M059J (cell line): ENCODE measurements around the gene AAMP. TPM values are rescaled to one million over a fixed set of nuclear protein-coding genes. Genes with fewer than 3 reads are reported as not detected.

Experiments
- DNase-seq: peaks from one replicate; pipeline ENCODE4 v3.0.0-alpha.2; 2012; ENCODE audit warnings: low read depth
- total RNA-seq: library from RNA; depleted of rRNA; stranded (reverse); fragments of >200 nt; shearing (Covaris generic); gene quantifications from 2 replicates; pipeline ENCODE4 v1.2.3, GENCODE V29; 2014

Gene AAMP
- total RNA-seq, 1 experiment from 2014 or later: 153 TPM

DNA sequence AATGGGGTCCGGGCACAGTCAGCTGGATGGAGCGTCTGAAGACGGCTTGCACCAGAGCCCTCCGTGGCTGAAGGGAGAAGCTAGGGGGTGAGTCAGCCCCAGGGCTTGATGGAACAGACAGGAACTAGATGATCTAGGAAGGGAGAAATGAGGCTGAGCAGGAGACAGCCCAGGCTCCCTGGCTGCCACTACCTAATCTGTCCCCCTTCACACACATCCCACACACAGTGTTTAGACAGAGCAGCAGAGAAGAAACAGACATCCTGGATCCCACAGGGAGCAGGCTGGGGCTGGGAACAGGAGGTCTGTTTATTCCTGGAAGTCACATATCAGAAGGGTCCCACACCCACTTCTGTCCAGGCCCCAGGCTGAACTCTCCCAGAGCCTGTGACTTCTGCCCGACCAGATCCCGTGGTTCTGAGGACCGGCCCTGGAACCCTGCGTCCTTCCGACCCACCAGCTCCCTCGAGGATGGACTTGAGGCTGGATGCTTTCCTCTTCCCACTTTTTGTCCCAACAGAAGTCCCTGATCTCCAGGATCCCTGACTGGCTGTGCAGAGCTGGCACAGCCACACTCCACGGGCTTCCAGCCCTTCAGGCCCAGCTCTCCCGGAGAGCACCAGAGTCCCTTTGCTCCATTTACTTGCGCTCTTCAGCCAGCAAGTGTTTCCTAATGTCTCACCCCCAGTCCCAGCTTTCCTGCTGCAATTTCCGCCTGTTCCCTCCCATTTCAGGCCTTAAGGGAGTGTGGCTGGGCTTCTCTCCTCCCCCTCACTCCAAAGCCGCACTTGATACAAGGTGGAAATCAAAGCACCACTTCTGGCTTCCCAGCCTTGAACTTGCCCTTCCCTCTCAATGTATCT, 10.6 kb downstream of the AAMP start:
- DNase-seq: peak; percentile 46

DNA sequence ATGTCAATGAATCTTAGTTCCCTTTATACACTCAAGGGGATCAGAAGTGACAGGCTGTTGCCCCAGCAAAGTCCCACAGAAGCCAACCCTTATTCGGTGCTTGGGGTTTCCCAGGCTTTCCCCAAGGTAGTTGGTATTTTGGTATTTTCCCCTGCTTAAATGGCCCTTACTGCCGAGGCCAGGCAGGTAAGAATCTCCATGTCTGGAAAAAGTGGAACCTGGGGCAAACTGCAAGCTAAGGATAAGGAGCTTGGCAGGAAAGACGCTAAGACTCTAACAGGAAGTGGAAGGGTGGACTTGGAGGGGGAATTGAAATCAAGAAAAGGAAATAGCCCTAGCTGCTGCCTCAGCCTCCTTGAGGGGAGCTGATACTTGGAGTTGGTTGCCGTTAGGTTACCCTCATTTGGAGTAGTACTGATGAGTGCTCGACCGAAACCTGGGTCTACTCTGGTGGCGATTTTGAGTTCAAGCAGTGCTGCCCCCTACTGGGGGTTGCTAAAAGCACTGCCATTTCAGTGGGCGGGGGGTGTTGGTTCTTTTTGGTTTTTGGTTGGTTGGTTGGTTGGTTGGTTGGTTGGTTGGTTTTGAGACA, 12.5 kb downstream of the AAMP start:
- peak; percentile 7 for DNase-seq

DNA sequence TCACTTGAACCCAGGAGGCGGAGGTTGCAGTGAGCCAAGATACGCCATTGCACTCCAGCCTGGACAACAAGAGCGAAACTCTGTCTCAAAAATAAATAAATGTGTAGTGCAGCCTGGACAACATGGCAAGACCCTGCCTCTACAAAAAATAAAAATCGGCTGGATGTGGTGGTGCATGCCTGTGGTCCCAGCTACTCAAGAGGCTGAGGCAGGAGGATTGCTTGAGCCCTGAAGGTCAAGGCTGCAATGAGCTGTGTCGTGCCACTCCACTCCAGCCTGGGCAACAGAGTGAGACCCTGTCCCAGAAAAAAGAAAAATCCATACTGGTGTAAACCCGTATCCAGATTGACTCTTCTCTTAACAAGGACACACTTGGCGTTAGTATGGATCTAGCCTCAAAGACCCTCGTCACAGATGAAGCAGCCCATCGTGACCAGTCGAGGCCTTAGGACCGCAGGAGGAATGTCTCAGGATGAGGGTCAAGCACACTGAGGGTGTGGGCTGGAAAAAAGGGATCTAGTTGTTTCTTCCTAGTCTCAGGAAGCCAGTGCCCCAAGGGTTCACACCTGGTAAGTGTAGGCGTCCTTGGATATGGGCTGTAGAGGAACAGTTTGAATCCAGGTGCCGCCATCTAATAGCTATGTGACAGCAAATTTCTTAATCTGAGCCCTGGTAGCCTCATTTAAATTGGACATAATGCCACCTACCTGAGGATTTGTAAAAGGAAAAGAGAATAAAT, 13.2 kb downstream of the AAMP start:
- no peak for DNase-seq

DNA sequence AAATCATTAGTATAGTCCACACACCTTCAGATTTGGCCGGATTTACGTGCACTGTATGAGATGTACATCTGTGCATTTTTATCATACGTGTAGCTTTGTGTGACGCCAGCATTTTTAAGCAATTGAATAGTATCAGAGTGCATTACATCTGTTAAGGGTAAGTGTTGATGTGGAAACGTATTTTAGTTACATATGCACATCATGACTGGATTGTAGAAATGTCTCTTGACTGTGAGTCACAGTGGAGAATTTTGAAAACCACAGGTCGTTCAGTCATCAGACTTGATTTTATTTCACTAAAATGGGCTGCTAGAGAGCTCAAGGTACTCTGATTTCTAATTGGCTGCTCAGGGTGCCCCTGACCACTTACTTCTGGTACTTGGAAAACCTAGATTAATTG, 14.5 kb downstream of the AAMP start:
- peak; percentile 8 for DNase-seq

DNA sequence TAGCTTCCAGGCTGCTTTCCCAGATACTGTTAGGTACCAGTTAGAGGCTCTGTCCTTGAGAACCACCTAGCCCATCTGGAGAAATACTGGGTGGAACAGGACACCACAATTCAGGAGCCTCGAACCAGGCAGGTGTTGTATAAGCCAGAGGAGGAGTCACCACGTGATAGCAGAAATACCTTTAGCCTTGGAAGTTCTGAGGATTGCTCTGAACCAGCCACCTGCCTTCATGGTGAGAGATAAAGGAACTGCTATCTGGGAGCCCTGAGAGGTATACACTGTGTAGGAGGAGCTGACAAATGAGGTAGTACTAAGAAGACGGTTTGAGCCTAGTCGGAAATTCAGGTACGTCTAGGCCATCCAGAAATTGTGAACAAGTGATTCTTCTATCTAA, 16.7 kb downstream of the AAMP start:
- no peak for DNase-seq

DNA sequence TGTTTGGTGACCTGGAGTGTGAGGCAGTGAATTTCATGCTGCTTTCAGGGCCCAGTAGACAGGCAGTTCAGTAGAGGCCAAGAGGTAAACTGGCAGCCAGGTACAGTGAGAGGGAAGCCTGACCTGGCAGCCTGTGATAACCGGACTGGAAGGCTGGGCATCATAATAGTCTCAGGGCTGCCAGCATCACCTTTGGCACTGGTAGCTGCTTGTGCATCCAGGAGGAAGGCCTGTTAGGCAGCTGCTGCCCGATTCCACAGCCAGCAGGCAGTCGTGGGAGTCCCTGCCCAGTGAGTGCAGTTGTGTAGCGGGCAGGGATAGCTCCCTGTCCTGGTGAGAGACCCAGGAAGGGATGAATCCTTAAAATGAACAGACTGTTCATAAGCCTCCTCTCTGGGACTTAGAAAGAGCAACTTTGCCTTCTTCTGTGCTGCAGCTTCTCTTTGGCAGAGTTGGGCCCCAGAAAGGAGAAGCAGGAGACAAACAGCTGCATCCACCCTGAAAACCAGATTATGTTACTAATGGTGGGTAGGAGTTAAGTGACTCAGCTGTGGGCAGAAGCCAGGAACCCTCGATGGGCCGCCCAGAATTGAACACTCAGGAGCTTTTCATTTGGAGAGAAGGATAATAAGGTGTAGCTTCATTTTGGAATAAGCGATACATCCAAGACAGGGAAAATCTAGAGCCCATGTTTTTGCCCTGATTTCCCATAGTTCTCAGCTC, 17.3 kb downstream of the AAMP start:
- no peak for DNase-seq

DNA sequence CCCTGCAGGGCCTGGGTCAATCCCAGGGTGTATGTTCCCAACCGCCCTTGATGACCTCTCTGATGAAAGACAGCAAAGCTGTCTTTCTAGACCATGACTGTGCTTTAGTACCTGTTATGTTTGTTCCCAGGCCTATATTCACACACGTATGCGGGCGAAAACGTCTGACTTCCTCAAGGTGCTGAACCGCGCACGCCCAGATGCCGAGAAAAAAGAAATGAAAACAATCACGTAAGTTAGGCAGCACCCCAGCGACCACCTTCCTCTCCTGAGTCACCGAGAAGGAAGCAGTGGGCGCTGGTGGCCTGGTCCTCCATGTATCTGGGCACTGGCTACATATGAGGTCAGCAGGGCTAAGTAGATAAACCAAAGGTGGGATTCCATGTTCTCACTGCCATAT, 20.2 kb downstream of the AAMP start:
- DNase-seq: no peak

DNA sequence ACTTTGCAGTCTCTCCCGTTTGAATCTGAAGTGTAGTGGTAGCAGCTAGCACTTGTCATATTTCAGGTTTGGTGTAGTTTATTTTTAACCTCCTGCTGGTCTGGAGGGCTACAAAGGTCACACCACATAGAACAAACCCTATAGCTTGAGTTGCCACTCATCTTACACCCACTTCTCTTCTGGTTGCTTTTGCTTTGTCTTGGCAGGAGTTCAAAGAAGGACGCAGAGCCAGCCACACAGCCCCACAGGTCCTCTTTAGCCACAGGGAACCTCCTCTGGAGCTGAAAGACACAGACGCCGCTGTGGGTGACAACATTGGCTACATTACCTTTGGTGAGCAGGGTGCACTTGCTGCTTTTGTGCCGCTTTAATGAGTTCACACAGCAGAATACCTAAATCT, 24.7 kb downstream of the AAMP start:
- no peak for DNase-seq

DNA sequence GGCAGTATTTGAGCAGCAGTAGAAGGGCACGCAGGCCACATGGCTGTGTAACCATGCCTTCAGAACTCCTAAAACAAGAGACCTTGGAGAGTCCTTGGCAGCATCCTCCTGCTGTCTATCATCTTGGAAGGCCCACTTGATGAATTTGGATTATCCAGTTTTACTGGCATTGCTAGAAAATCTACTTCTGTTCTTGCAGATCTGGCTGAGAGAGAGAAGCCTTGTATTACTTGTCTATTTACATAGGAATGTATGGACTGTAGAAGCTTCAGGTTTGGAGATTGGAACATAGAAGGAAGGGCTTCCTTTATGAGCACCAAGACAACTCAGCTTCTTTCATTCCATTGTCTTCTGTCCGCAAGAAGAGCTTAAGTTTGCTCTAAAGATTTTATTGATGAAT, 25.3 kb downstream of the AAMP start:
- no peak for DNase-seq

DNA sequence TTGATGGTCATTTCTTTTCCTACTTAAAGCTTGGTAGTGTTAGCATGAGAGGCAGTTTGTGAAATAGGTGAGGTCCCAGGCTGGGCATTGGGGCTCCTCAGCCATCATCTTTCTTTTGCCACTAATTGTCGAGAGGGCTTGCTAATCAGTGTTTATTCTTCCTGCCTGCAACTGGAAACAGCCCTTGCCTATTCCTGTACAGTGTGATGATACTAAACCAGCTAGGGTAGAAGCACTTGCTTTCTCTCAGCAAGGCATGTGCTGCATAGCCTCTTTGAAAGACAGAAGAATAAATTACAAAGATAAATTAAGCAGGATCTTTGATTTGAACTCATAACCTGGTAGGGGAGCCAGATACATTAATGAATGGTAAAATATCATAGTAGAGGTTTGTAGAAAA, 25.7 kb downstream of the AAMP start:
- no peak for DNase-seq

DNA sequence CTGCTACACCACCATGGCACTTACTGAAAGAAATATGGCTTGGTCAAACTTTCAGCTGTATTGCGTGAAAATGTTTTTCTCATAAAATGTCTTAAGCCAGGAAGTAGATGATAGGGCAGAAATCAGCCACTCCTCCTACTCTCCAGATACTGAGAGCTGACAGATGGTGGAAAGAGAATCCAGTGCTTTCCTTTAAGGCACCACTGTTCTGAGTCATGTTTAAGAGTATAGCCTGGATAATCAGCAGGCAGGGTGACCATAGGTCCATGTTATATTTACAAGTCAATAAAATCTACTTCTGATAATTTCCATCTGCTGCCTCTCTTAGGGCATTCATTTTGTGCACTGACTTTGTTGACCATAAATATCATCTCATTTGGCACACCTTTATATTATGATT, 31.1 kb downstream of the AAMP start:
- DNase-seq: no peak

DNA sequence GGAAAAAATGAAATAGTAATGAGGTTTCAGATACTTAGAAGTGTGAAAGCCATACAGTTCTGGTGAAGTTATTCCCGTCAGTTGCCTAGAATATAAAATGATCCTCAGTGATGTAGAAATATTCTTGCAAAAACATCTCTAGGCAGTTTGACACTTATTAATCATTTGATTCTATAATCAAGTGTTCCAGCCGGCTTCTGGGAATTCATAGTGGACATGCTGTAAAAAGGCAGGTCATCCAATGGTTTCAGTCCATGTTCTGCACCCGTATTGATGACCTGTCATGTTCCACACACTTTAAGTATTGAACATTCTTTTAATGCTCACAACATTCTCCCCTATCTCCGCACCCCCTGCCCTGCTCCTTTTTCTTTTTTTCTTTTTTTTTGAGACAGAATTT, 33.1 kb downstream of the AAMP start:
- DNase-seq: no peak

DNA sequence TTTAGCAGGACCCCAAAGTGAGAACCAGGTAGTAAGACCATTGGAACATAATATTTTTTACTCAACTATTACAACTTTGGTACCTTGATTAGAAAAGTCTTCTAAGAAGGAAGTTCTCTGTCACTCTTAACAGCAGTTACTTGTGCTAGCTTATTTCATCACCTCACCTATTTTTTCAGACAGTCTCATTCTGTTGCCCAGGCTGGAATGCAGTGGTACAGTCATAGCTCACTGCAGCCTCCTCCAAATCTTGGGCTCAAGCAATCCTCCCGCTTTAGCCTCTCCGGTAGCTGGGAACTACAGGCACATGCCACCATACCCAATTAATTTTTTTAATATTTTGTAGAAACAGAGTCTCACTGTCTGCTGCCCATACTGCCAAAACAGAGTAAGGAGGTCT, 34.9 kb downstream of the AAMP start:
- no peak for DNase-seq

DNA sequence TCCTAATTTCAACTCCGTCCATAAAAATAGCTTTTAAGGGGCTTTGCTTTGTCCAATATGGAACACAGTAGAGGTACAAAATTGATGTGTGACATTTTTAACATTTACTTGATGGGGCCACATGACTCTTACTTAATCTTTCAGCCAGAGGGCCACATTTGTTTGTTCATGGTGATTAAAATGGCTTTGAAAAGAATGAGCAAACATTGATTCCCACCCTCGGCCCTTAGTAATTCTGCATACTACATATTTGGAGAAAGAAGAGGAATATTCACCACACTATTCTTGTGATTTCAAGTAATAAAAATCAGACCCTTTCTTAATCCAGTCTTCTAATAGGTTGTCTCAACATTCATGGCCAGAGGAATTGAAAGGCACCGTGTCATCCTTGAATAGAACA, 35.4 kb downstream of the AAMP start:
- no peak for DNase-seq

DNA sequence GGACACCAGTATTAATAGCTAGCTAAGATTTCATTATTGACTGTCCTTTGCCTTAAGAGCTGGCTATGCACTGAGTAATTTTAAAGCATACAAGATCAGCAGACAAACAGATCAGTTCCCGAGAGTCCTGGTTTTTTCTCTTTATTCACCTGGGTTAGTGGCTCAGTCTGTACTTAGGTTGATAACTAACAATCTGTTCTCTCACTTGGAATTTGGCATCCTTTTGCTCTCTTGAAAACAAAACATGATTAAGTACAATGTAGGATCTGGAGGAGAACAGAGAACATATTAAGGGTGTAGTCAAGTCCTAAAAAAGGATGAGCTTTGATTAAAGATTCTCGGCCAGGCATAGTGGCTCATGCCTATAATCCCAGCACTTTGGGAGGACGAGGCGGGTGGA, 36.4 kb downstream of the AAMP start:
- DNase-seq: no peak

DNA sequence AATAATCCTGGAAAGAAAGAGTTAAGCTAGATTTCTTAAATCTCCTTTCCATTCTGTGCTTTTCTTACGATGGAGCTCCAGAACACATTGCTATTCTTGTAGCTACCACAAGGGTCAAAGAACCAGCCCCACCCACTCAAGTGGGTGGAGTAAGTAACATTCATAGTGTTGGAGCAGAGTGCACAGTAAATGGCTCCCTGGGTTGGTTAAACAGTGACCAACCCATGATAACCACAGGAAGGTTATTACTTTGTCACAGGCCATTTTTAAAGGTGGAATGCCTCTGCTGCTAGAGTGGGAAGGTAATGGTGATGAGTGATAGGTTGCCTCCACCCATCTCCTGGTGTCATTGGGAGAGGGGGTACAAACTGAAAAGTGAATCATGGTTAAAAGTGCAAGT, 39.1 kb downstream of the AAMP start:
- peak; percentile 45 for DNase-seq

DNA sequence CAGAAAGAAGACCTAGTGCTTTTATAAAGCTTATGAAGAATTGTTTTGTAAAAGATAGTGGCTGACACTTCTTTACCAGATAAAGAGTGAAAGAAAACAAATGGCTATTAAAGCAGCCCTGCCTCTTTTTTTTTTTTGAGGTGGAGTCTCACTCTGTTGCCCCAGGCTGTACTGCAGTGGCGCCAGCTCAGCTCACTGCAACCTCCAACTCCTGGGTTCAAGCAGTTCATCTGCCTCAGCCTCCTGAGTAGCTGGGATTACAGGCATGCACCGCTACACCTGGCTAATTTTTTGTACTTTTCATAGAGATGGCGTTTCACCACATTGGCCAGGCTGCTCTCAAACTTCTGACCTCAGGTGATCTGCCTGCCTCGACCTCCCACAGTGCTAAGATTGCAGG, 40.1 kb downstream of the AAMP start:
- peak; percentile 86 for DNase-seq

DNA sequence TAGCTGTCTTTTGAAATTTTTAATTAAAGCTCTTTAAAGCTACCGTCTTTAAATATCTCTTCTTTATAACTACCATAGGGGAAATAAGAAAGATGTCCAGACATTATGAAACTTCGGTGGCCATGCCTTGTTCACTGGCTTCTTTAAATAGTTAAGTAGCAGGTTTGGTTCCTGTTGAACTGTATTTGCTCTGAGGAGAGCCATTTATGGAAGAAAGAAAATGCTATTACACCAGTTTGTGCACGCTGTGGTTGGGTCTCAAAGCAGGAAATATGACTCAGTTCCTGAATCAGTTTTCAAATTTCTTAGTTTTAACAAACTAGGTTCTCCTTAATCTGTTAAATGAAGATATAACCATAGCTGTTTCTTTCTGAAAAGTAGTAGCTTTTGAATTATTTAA, 40.7 kb downstream of the AAMP start:
- DNase-seq: peak; percentile 88

DNA sequence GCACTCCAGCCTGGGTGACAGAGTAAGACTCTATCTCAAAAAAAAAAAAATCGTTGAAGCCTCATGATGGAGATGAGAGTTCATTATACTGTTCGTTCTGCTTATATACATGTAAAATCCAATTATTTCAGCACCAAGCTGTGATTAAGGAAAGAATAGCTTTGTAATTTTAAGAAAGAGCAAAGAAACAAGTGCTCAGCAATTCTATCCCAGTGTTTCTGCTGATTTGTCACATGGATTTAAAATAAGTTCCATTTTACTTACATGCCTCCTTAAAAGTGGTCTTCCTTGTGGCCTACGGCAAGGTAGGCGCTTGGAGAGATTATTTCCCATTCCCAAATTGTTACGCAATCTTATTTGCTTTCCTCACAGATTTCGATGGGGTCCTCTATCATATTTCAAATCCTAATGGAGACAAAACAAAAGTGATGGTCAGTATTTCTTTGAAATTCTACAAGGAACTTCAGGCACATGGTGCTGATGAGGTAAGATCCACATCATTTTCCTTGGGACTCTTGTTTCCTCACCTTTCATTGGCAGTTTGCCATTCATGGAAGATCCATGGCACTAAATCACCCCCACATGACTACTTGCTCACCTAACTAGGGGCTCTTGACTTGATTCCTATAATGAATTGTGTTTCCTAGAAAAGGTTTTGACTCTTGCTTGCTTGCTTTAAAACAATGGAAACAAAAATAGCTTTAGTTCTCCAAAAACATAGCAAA, 41.4 kb downstream of the AAMP start:
- DNase-seq: peak; percentile 61

DNA sequence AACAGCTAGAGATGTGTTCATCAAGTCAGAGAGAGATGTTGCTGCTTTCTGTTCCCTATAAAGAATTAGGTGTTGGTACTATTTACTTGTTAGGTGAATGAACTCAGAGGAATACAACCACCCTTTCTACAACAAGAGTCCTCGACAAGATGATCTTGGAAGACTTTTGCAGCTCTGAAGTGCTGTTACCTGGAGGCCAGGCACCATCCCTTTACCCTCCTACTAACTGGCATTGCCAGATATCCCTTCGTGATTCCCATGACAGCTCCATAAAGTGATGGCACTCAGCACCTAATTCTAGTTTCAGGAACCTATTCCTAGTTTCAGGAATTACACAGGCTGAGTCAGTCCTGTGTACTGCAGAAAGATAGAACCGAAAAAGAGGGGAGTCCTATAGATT, 43.0 kb downstream of the AAMP start:
- no peak for DNase-seq

DNA sequence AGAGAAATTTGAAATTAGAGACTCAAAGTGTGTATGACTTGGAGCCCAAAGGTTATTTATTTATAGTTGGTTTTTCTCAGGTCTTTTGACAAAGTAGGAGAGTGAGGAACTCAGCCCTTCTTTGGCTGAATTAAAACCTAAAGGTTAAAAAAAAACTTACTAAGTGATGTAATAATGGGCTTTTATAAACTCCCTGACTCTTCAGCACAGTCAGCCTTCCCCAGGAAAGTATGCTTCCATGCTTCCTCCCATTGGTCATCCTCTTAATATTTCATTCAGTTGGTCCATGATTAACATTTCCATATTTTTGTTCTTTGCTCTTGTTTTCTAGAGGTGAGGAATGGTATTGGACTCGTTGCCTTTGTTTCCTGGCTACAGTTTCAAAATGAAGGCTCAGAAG, 45.8 kb downstream of the AAMP start:
- no peak for DNase-seq

DNA sequence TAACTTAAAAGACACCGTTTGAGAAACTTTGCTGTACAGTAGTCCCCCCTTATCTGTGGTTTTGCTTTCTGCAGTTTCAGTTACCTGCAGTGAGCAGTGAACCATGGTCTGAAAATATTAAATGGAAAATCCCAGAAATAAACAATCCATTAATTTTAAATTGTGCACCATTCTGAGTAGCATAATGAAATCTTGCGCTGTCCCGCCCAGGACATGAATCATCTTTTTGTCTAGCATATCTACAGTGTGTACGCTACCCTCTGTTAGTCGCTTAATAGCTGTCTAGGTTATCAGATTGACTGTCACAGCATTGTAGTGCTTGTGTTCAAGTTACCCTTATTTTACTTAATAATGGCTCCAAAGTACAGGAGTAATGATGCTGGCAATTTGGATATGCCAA, 46.9 kb downstream of the AAMP start:
- no peak for DNase-seq
